ENCODE measurements around the gene MYCN. TPM values are rescaled to one million over a fixed set of nuclear protein-coding genes. Genes with fewer than 3 reads are reported as not detected.

Gene MYCN
- total RNA-seq, 1 experiment from 2014 or later: not detected

GRCh38 chr2:15969214-15969613, 28.9 kb downstream of the MYCN start:
- H3K4me2 ChIP-seq (ENCODE audit: low read length): no peak overlapping the region
- H3K27me3 ChIP-seq (ENCODE audit: low read length): no peaks in the 10 kb centered on the region
- no peaks in the 10 kb centered on the region for H4K20me1 ChIP-seq (ENCODE audit: low read length)
- H3K27ac ChIP-seq (ENCODE audit: low read length): no peak overlapping the region
- H3K36me3 ChIP-seq (ENCODE audit: low read depth, low read length): no peaks in the 10 kb centered on the region
- no peak overlapping the region for H3K9ac ChIP-seq (ENCODE audit: low read length)
- ATAC-seq (no peak), DNase-seq (no peak)
- H3K4me1 ChIP-seq (ENCODE audit: insufficient read depth, low read length): no peaks in the 10 kb centered on the region
- POLR2A ChIA-PET (ENCODE audit: unreplicated experiment): no interaction called here
- BruUV-seq (replicated peaks): no TSS peak
- CTCF ChIA-PET: no interaction called here
- H3K79me2 ChIP-seq (ENCODE audit: low read length): no peaks in the 10 kb centered on the region
- H3K9me3 ChIP-seq (ENCODE audit: low read length): no peaks in the 10 kb centered on the region
- intact Hi-C loops (cut with micrococcal nuclease): no loop called here
- no peak overlapping the region for H2AFZ ChIP-seq (ENCODE audit: low read length)
- H3K4me3 ChIP-seq (ENCODE audit: low read length): no peak overlapping the region
- TF ChIP-seq EZH2 (IDR thresholded peaks at IDR 0.05; ENCODE audit: low read length, unreplicated experiment) (no peak), EZH2phosphoT487 (IDR thresholded peaks at IDR 0.05; ENCODE audit: borderline replicate concordance, low read length) (no peak), CTCF (conservative IDR thresholded peaks at IDR 0.05; ENCODE audit: low read depth, low read length) (no peak)
- no peaks in the 10 kb centered on the region for H3F3A ChIP-seq (ENCODE audit: low read length, unreplicated experiment)
- no peaks in the 10 kb centered on the region for H3K9me2 ChIP-seq (replicated peaks; ENCODE audit: low read length)

GRCh38 chr2:15970701-15971100, 30.4 kb downstream of the MYCN start:
- CTCF ChIA-PET: no interaction called here

GRCh38 chr2:15971351-15971750, 31.0 kb downstream of the MYCN start:
- Histone ChIP-seq H3K36me3 (ENCODE audit: low read depth, low read length) (no peaks in the 10 kb centered on the region), H3K9me3 (ENCODE audit: low read length) (no peaks in the 10 kb centered on the region), H3K4me3 (ENCODE audit: low read length) (no peak overlapping the region), H3K4me2 (ENCODE audit: low read length) (no peak overlapping the region), H3K4me1 (ENCODE audit: insufficient read depth, low read length) (no peaks in the 10 kb centered on the region), H2AFZ (ENCODE audit: low read length) (no peak overlapping the region), H3K27ac (ENCODE audit: low read length) (no peak overlapping the region), H3K9me2 (replicated peaks; ENCODE audit: low read length) (no peaks in the 10 kb centered on the region), H3K27me3 (ENCODE audit: low read length) (no peaks in the 10 kb centered on the region), H4K20me1 (ENCODE audit: low read length) (no peaks in the 10 kb centered on the region), H3K9ac (ENCODE audit: low read length) (no peak overlapping the region), H3F3A (ENCODE audit: low read length, unreplicated experiment) (no peaks in the 10 kb centered on the region), H3K79me2 (ENCODE audit: low read length) (no peaks in the 10 kb centered on the region)
- no peak for TF ChIP-seq EZH2phosphoT487 (IDR thresholded peaks at IDR 0.05; ENCODE audit: borderline replicate concordance, low read length)
- no peak for TF ChIP-seq EZH2 (IDR thresholded peaks at IDR 0.05; ENCODE audit: low read length, unreplicated experiment)
- no peak for TF ChIP-seq CTCF (conservative IDR thresholded peaks at IDR 0.05; ENCODE audit: low read depth, low read length)
- POLR2A ChIA-PET (ENCODE audit: unreplicated experiment): no interaction called here
- intact Hi-C loops (cut with micrococcal nuclease): no loop called here
- ATAC-seq: no peak
- CTCF ChIA-PET: no interaction called here
- DNase-seq: no peak
- no TSS peak for BruUV-seq (replicated peaks)

More at GRCh38 chr2:15970701-15971100, 30.4 kb downstream of the MYCN start:
- no peak for ATAC-seq
- Histone ChIP-seq H3K9ac (ENCODE audit: low read length) (no peak overlapping the region), H3K27ac (ENCODE audit: low read length) (no peak overlapping the region), H3K4me1 (ENCODE audit: insufficient read depth, low read length) (no peaks in the 10 kb centered on the region), H3K9me2 (replicated peaks; ENCODE audit: low read length) (no peaks in the 10 kb centered on the region), H4K20me1 (ENCODE audit: low read length) (no peaks in the 10 kb centered on the region), H3K9me3 (ENCODE audit: low read length) (no peaks in the 10 kb centered on the region), H2AFZ (ENCODE audit: low read length) (no peak overlapping the region), H3F3A (ENCODE audit: low read length, unreplicated experiment) (no peaks in the 10 kb centered on the region), H3K36me3 (ENCODE audit: low read depth, low read length) (no peaks in the 10 kb centered on the region), H3K4me2 (ENCODE audit: low read length) (no peak overlapping the region), H3K4me3 (ENCODE audit: low read length) (no peak overlapping the region), H3K79me2 (ENCODE audit: low read length) (no peaks in the 10 kb centered on the region), H3K27me3 (ENCODE audit: low read length) (no peaks in the 10 kb centered on the region)
- TF ChIP-seq EZH2phosphoT487 (IDR thresholded peaks at IDR 0.05; ENCODE audit: borderline replicate concordance, low read length) (no peak), EZH2 (IDR thresholded peaks at IDR 0.05; ENCODE audit: low read length, unreplicated experiment) (no peak), CTCF (conservative IDR thresholded peaks at IDR 0.05; ENCODE audit: low read depth, low read length) (no peak)
- no TSS peak for BruUV-seq (replicated peaks)
- intact Hi-C loops (cut with micrococcal nuclease): no loop called here
- POLR2A ChIA-PET (ENCODE audit: unreplicated experiment): no interaction called here
- DNase-seq: no peak

All from PC-3 (cell line).